ENCODE results near the gene NAT16. TPM values are rescaled to one million over a fixed set of nuclear protein-coding genes. Genes with fewer than 3 reads are reported as not detected.
"Not testable (repeated sequence)": the region's sequence is repeated elsewhere in the genome, so short reads cannot be mapped to it uniquely, and the experiment has no call there.

The NAT16 gene
- total RNA-seq, 1 donor from 2014 or later, result not detected

DNA sequence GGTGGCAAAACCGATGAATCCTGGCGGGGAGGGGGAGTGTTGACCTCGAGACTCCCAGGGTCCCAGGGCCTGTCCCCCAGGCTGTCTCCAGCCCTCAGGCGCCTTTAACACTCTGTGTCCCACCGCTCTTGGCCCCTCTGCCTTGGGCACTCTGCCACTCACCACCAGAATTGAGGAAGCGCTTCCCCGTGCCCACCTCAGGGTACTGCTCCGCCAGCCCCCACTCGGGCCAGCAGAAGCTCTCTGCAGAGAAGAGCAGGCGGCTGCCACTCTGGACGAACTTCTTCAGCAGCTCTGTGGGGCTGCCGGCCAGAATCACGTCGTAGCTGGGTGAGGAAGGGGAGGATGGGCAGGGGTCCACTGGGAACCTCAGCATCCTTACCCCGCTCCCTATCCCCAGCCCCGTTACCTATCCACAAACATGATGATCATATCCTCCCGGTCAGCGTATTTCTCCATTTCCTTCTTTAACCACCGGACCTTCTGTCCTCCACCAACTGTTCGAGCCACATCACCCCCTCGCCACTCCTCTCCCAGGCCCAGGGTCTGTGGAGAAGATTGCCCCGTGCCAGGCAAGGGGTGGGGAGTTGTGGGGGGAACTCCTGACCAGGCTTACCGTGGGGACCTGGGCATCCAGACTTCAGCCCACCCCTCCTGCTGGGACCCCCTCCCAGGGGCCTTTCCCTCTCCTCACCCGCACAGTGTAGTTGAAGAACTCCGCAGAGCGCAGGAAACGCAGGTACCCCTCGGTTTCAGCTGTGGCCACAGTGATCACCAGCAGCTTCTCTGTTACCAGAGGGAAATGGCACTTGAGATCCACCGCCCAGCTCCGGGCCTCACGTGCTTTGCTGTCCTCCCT lies 36.1 kb upstream of the NAT16 start:
- Histone ChIP-seq H3K4me1 (ENCODE audit: control insufficient read depth in 3 of 3, insufficient read depth in 3 of 3, low read length in 3 of 3) (peaks cover 23 to 34% (median 33%) of the 10 kb centered on the region in 3 donors), H3K4me3 (ENCODE audit: low read length in 3 of 3) (peak overlapping the region; percentile 70 to 99 (median 93)), H3K27me3 (ENCODE audit: control insufficient read depth in 3 of 3, insufficient read depth in 3 of 3, low read length in 3 of 3) (no peaks in the 10 kb centered on the region), H3K9ac (ENCODE audit: low read depth in 1 of 3, low read length in 3 of 3) (peak overlapping the region; percentile 67 to 92 (median 85)), H3K9me3 (ENCODE audit: control insufficient read depth in 3 of 3, low read length in 3 of 3) (no peaks in the 10 kb centered on the region), H3K27ac (ENCODE audit: low read depth, low read length) (peak overlapping the region; percentile 91), H3K36me3 (ENCODE audit: control insufficient read depth in 3 of 3, insufficient read depth in 3 of 3, low read length in 3 of 3) (peaks cover 11 to 17% (median 17%) of the 10 kb centered on the region in 3 donors)

DNA sequence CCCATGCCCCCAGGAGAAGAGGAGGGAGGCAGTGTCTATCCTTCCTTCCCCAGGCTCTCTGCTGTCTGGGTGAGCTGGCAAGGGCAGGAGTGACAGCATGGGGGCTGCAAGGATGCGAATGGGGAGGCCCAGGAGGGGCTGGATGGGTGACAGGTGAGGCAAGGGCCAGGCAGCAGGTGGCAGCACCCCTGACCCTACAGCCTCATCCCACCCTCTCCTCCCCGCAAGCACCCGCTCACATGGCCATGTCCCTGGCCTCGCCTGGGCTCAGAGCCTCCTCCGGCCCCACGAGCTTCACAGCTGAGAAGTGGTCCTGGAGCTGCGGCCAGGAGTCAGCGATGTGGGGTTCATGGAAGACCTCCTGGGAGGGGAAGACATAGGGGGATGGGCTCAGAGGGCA lies 31.9 kb upstream of the NAT16 start:
- Histone ChIP-seq H3K36me3 (ENCODE audit: control insufficient read depth in 3 of 3, insufficient read depth in 3 of 3, low read length in 3 of 3) (peaks cover 27 to 31% (median 29%) of the 10 kb centered on the region in 3 donors), H3K4me1 (ENCODE audit: control insufficient read depth in 3 of 3, insufficient read depth in 3 of 3, low read length in 3 of 3) (peaks cover 9 to 14% (median 10%) of the 10 kb centered on the region in 3 donors), H3K4me3 (ENCODE audit: low read length in 3 of 3) (no peak overlapping the region), H3K9ac (ENCODE audit: low read depth in 1 of 3, low read length in 3 of 3) (no peak overlapping the region), H3K27ac (ENCODE audit: low read depth, low read length) (no peak overlapping the region), H3K9me3 (ENCODE audit: control insufficient read depth in 3 of 3, low read length in 3 of 3) (no peaks in the 10 kb centered on the region), H3K27me3 (ENCODE audit: control insufficient read depth in 3 of 3, insufficient read depth in 3 of 3, low read length in 3 of 3) (no peaks in the 10 kb centered on the region)

GRCh38 chr7:101211501-101211900 lies 31.4 kb upstream of the NAT16 start:
- Histone ChIP-seq H3K36me3 (ENCODE audit: control insufficient read depth in 3 of 3, insufficient read depth in 3 of 3, low read length in 3 of 3) (peaks cover 28 to 31% (median 29%) of the 10 kb centered on the region in 3 donors), H3K9me3 (ENCODE audit: control insufficient read depth in 3 of 3, low read length in 3 of 3) (no peaks in the 10 kb centered on the region), H3K27ac (ENCODE audit: low read depth, low read length) (no peak overlapping the region), H3K9ac (ENCODE audit: low read depth in 1 of 3, low read length in 3 of 3) (no peak overlapping the region), H3K4me3 (ENCODE audit: low read length in 3 of 3) (no peak overlapping the region), H3K4me1 (ENCODE audit: control insufficient read depth in 3 of 3, insufficient read depth in 3 of 3, low read length in 3 of 3) (peaks cover 4 to 10% (median 5%) of the 10 kb centered on the region in 3 donors), H3K27me3 (ENCODE audit: control insufficient read depth in 3 of 3, insufficient read depth in 3 of 3, low read length in 3 of 3) (no peaks in the 10 kb centered on the region)

DNA sequence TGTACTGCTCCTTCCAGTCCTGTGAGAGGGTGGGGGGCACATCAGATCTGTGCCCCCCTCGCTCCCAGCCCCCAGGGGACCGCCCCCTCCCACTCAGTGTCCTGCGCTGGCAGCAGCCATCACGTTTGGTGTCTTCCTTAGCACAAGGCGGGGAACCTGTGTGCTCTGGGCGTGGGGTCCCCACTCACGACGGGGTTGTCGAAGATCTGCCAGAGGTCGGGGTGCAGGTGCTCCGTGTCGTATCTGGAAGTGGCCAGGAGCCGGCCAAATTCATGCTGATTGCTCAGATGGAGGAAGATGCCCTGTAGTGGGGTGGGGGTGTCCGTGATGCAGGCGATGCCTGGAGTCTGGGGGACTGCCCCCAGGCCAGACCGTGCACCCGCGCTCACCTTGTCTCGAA lies 30.1 kb upstream of the NAT16 start:
- Histone ChIP-seq H3K27me3 (ENCODE audit: control insufficient read depth in 3 of 3, insufficient read depth in 3 of 3, low read length in 3 of 3) (no peaks in the 10 kb centered on the region), H3K9me3 (ENCODE audit: control insufficient read depth in 3 of 3, low read length in 3 of 3) (no peaks in the 10 kb centered on the region), H3K36me3 (ENCODE audit: control insufficient read depth in 3 of 3, insufficient read depth in 3 of 3, low read length in 3 of 3) (peaks cover 27 to 30% (median 29%) of the 10 kb centered on the region in 3 donors), H3K27ac (ENCODE audit: low read depth, low read length) (no peak overlapping the region), H3K9ac (ENCODE audit: low read depth in 1 of 3, low read length in 3 of 3) (no peak overlapping the region), H3K4me3 (ENCODE audit: low read length in 3 of 3) (no peak overlapping the region), H3K4me1 (ENCODE audit: control insufficient read depth in 3 of 3, insufficient read depth in 3 of 3, low read length in 3 of 3) (no peaks in the 10 kb centered on the region)

GRCh38 chr7:101208794-101209193 lies 28.7 kb upstream of the NAT16 start:
- Histone ChIP-seq H3K27me3 (ENCODE audit: control insufficient read depth in 3 of 3, insufficient read depth in 3 of 3, low read length in 3 of 3) (peaks cover 0 to under 1% (median 0%) of the 10 kb centered on the region in 3 donors), H3K4me1 (ENCODE audit: control insufficient read depth in 3 of 3, insufficient read depth in 3 of 3, low read length in 3 of 3) (no peaks in the 10 kb centered on the region), H3K4me3 (ENCODE audit: low read length in 3 of 3) (no peak overlapping the region), H3K9ac (ENCODE audit: low read depth in 1 of 3, low read length in 3 of 3) (no peak overlapping the region), H3K9me3 (ENCODE audit: control insufficient read depth in 3 of 3, low read length in 3 of 3) (no peaks in the 10 kb centered on the region), H3K27ac (ENCODE audit: low read depth, low read length) (no peak overlapping the region), H3K36me3 (ENCODE audit: control insufficient read depth in 3 of 3, insufficient read depth in 3 of 3, low read length in 3 of 3) (peaks cover 23 to 29% (median 26%) of the 10 kb centered on the region in 3 donors)

GRCh38 chr7:101207459-101207858 lies 27.4 kb upstream of the NAT16 start:
- Histone ChIP-seq H3K27ac (ENCODE audit: low read depth, low read length) (no peak overlapping the region), H3K36me3 (ENCODE audit: control insufficient read depth in 3 of 3, insufficient read depth in 3 of 3, low read length in 3 of 3) (peaks cover 21 to 25% (median 23%) of the 10 kb centered on the region in 3 donors), H3K27me3 (ENCODE audit: control insufficient read depth in 3 of 3, insufficient read depth in 3 of 3, low read length in 3 of 3) (peaks cover 10 to 14% (median 11%) of the 10 kb centered on the region in 3 donors), H3K4me1 (ENCODE audit: control insufficient read depth in 3 of 3, insufficient read depth in 3 of 3, low read length in 3 of 3) (no peaks in the 10 kb centered on the region), H3K9ac (ENCODE audit: low read depth in 1 of 3, low read length in 3 of 3) (no peak overlapping the region), H3K9me3 (ENCODE audit: control insufficient read depth in 3 of 3, low read length in 3 of 3) (no peaks in the 10 kb centered on the region), H3K4me3 (ENCODE audit: low read length in 3 of 3) (no peak overlapping the region)

- H3K9me3 ChIP-seq (ENCODE audit: control insufficient read depth in 3 of 3, low read length in 3 of 3), result no peaks in the 10 kb centered on the region
- peaks cover 16 to 19% (median 18%) of the 10 kb centered on the region in 3 donors for H3K36me3 ChIP-seq (ENCODE audit: control insufficient read depth in 3 of 3, insufficient read depth in 3 of 3, low read length in 3 of 3)
- peaks cover 18 to 22% (median 19%) of the 10 kb centered on the region in 3 donors for H3K27me3 ChIP-seq (ENCODE audit: control insufficient read depth in 3 of 3, insufficient read depth in 3 of 3, low read length in 3 of 3)
- no peak overlapping the region for H3K9ac ChIP-seq (ENCODE audit: low read depth in 1 of 3, low read length in 3 of 3)
- no peak overlapping the region for H3K4me3 ChIP-seq (ENCODE audit: low read length in 3 of 3)
- H3K27ac ChIP-seq (ENCODE audit: low read depth, low read length), result no peak overlapping the region
- H3K4me1 ChIP-seq (ENCODE audit: control insufficient read depth in 3 of 3, insufficient read depth in 3 of 3, low read length in 3 of 3), result peaks cover 0 to 7% (median under 1%) of the 10 kb centered on the region in 3 donors
Observed at GRCh38 chr7:101206665-101207042, 26.6 kb upstream of the NAT16 start.

DNA sequence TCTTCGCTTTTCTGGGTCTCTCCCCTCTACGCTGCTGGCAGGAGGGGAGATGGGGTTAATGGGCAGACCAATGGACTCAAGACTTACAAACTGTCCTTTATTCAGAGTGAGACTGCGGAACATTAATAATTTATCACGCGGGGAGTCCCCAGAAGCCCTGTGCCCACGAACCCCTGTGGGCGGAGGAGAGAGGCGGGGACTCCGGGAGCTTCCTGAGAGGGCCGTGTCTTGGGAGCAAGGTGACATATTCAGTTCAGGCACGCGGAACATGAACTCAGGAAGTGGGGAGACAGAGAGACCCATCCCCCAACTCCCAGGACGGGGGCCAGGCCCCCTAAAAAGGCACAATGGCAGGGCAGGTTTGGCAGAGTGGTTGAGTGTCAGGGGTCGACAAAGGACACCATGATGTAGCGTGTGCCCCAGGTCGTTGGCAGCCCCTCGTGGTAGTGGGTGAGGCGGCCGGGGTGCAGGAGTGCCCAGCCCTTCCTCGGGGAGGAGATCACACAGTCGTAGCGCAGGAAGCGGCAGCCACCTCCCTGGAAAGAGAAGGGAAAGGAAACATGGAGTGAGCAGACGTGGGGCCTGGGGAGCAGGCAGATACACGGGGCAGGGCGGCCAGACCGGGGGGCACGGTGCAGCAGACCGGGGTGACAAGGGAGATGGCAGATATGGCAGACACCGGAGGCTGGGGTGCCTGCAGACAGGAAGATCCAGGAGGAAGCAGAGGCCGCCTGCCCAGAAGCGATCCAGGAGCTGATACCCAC lies 26.0 kb upstream of the NAT16 start:
- Histone ChIP-seq H3K27me3 (ENCODE audit: control insufficient read depth in 3 of 3, insufficient read depth in 3 of 3, low read length in 3 of 3) (peaks cover 23 to 25% (median 23%) of the 10 kb centered on the region in 3 donors), H3K9ac (ENCODE audit: low read depth in 1 of 3, low read length in 3 of 3) (no peak overlapping the region), H3K9me3 (ENCODE audit: control insufficient read depth in 3 of 3, low read length in 3 of 3) (no peaks in the 10 kb centered on the region), H3K4me3 (ENCODE audit: low read length in 3 of 3) (no peak overlapping the region), H3K36me3 (ENCODE audit: control insufficient read depth in 3 of 3, insufficient read depth in 3 of 3, low read length in 3 of 3) (peaks cover 14 to 17% (median 16%) of the 10 kb centered on the region in 3 donors), H3K27ac (ENCODE audit: low read depth, low read length) (no peak overlapping the region), H3K4me1 (ENCODE audit: control insufficient read depth in 3 of 3, insufficient read depth in 3 of 3, low read length in 3 of 3) (peaks cover 0 to 8% (median 2%) of the 10 kb centered on the region in 3 donors)

DNA sequence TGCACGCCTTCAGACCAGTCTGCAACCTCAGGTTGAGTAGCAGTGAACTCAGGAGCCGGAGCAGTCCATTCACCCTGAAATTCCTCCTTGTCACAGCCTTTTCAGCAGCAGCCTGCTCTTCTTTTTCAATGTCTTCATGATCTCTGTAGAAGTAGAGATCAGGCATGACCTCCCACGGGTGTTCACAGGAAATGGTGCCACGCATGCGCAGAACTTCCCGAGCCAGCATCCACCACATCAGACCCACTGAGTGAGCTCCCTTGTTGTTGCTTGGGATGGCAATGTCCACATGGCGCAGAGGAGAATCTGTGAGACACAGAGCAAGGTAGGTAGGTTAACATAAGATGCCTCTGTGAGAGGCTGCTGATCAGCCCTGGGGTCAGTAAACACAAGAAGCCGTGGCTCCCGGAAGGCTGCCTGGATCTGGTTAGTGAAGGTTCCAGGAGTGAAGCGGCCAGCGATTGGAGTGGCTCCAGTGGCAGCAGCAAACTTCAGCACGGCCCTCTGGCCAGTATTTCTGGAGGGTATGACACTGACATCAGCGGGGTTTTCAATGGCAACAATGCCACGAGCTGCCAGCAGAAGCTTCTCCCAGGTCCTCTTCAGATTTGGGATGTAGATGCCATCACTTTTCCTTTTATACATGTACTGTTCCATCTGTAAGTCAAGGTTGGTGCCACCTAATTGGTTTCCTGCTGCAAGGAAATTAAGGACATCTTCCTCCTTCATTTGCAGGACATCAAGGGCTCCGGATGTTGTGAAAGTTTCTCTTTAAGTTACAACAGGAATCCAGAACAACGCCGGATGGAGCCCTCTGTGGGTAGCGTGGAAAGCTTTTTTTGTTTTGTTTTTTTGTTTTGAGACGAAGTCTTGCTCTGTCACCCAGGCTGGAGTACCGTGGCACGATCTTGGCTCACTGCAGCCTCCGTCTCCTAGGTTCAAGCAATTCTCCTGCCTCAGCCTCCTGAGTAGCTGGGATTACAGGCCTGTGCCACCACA lies 23.9 kb upstream of the NAT16 start:
- not testable (repeated sequence) for H3K4me1 ChIP-seq (ENCODE audit: control insufficient read depth in 3 of 3, insufficient read depth in 3 of 3, low read length in 3 of 3); H3K9me3 ChIP-seq (ENCODE audit: control insufficient read depth in 3 of 3, low read length in 3 of 3); H3K4me3 ChIP-seq (ENCODE audit: low read length in 3 of 3); H3K27ac ChIP-seq (ENCODE audit: low read depth, low read length); H3K9ac ChIP-seq (ENCODE audit: low read depth in 1 of 3, low read length in 3 of 3)
- Histone ChIP-seq H3K27me3 (ENCODE audit: control insufficient read depth in 3 of 3, insufficient read depth in 3 of 3, low read length in 3 of 3) (peaks cover 33 to 35% (median 35%) of the 10 kb centered on the region in 3 donors), H3K36me3 (ENCODE audit: control insufficient read depth in 3 of 3, insufficient read depth in 3 of 3, low read length in 3 of 3) (peaks cover 5 to 12% (median 10%) of the 10 kb centered on the region in 3 donors)

All from skeletal muscle tissue (tissue), 4 donors.